Heart right ventricle (tissue), 16 donors: ENCODE data around the gene CCNDBP1. TPM values are rescaled to one million over a fixed set of nuclear protein-coding genes. Genes with fewer than 3 reads are reported as not detected.
"Not testable (repeated sequence)": the region's sequence is repeated elsewhere in the genome, so short reads cannot be mapped to it uniquely, and the experiment has no call there.

Experiments
- ATAC-seq, 8 donors: fragments of 200-7000 bp; cut with Tn5 transposase; one replicate each; pipeline ENCODE4 v1.9.1; 2020; ENCODE audit warnings: mild to moderate bottlenecking in 8 of 8, moderate library complexity in 8 of 8, moderate number of reproducible peaks in 1 of 8
- DNase-seq, 2 donors: peaks; one replicate each; pipeline ENCODE4 v3.0.0-alpha.2; 2020
- H3K27ac ChIP-seq, 10 donors: fragments of 200-600 bp; sonication (generic) in 2 of 10; one replicate each; pipeline versions ENCODE4 v1.5.0 to v1.8.0; 2020 to 2022; ENCODE audit warnings: mild to moderate bottlenecking in 3 of 10
- H3K27me3 ChIP-seq, 7 donors: fragments of 200-600 bp; one replicate each; pipeline ENCODE4 v1.8.0; 2021 to 2022; ENCODE audit warnings: mild to moderate bottlenecking in 2 of 7
- H3K36me3 ChIP-seq, 9 donors: fragments of 200-600 bp; sonication (generic) in 1 of 9; one replicate each; pipeline versions ENCODE4 v1.5.0 to v1.8.0; 2020 to 2022; ENCODE audit warnings: mild to moderate bottlenecking in 2 of 9
- H3K4me1 ChIP-seq, 9 donors: fragments of 200-600 bp; sonication (generic) in 1 of 9; one replicate each; pipeline versions ENCODE4 v1.5.0 to v1.8.0; 2020 to 2022; ENCODE audit warnings: mild to moderate bottlenecking in 4 of 9
- H3K4me3 ChIP-seq, 10 donors: fragments of 200-600 bp; sonication (generic) in 2 of 10; one replicate each; pipeline versions ENCODE4 v1.5.0 to v1.8.0; 2020 to 2022; ENCODE audit warnings: mild to moderate bottlenecking in 7 of 10, moderate library complexity in 2 of 10
- H3K9me3 ChIP-seq, 11 donors: fragments of 200-600 bp in 10 of 11; sonication (generic) in 2 of 11; one replicate each; pipeline versions ENCODE4 v1.5.0 to v1.8.0; 2013 to 2022; ENCODE audit warnings: mild to moderate bottlenecking in 2 of 11, control low read depth in 1 of 11, moderate library complexity in 1 of 11
- CTCF ChIP-seq, 9 donors: fragments of 200-600 bp; sonication (generic) in 2 of 9; IDR thresholded peaks; one replicate each; pipeline versions ENCODE4 v1.5.0 to v1.8.0; 2021 to 2022; ENCODE audit warnings: antibody characterized with exemption in 9 of 9, mild to moderate bottlenecking in 5 of 9, moderate library complexity in 1 of 9
- WGBS, 2 donors: extraction: QIAGEN DNeasy Blood & Tissue Kit; methylation state at CpG; one replicate each; pipeline ENCODE4 v1.1.7; 2013; ENCODE audit warnings: inconsistent platforms in 1 of 2; 5-methylcytosine and 5-hydroxymethylcytosine counted together
- intact Hi-C, 10 donors: fragments of 100-400 bp; cut with DNase I; formaldehyde crosslinking; loops; one replicate each; pipeline versions ENCODE4 v1.11.1 to v1.14.2; 2022
- polyA plus RNA-seq, 2 donors: library from polyadenylated mRNA; stranded (reverse); fragments of 200-250 nt; gene quantifications; one replicate each; pipeline ENCODE4 v1.2.3, GENCODE V29; 2013
- total RNA-seq, 10 donors: library from RNA; stranded (reverse); fragmentation: NEBNext Ultra II Directional in 3 of 10; extraction: Animal tissue kit (Norgen Biotek cat#: 25700) in 3 of 10; gene quantifications; one replicate each; pipeline versions ENCODE4 v1.2.1 to v1.2.4, GENCODE V29; 2021 to 2023
- donor health status: Arrhythmogenic right ventricular cardiomyopathy.
- donor health status: ischemic (EF 13 %, LVEDD 7.1; RV severe dilation, severe dysfunction).
- donor health status: healthy with polysubstance abuse.
- donor health status: DM: no; HTN: yes; CAD: no.
- donor health status: DM: no; HTN: no; CAD: no.
- donor health status: ischemic (EF 25% LVEDD 6.9; RV normal size, moderate dysfunction).
- donor health status: ischemic (EF 25% LVEDD 5.7; RV mildly dilated, moderate dysfunction).
- donor health status: healthy.
- donor health status: DM: yes; HTN: yes; CAD: no.
- donor health status: Ischemic cardiomyopathy.
- donor health status: ischemic (EF 35%, LVEDD 5.7; RV mildly dilated, moderate dysfunction).
- donor health status: nonischemic (EF 11% LVEDD 7.7; RV severe dilation, severe dysfunction).
- donor health status: DM: yes; HTN: yes; CAD: no.
- donor health status: PGD.
- donor health status: ischemic (EF 29% LVEDD 5.4; RV normal size, mild dysfunction).
- donor health status: nonischemic (EF 23%, LVEDD 6.1; RV moderate dilation, normal function).

Gene CCNDBP1
- total and polyA plus RNA-seq, 12 donors, result 27.6 to 65.1 (median 59.0) TPM

DNA sequence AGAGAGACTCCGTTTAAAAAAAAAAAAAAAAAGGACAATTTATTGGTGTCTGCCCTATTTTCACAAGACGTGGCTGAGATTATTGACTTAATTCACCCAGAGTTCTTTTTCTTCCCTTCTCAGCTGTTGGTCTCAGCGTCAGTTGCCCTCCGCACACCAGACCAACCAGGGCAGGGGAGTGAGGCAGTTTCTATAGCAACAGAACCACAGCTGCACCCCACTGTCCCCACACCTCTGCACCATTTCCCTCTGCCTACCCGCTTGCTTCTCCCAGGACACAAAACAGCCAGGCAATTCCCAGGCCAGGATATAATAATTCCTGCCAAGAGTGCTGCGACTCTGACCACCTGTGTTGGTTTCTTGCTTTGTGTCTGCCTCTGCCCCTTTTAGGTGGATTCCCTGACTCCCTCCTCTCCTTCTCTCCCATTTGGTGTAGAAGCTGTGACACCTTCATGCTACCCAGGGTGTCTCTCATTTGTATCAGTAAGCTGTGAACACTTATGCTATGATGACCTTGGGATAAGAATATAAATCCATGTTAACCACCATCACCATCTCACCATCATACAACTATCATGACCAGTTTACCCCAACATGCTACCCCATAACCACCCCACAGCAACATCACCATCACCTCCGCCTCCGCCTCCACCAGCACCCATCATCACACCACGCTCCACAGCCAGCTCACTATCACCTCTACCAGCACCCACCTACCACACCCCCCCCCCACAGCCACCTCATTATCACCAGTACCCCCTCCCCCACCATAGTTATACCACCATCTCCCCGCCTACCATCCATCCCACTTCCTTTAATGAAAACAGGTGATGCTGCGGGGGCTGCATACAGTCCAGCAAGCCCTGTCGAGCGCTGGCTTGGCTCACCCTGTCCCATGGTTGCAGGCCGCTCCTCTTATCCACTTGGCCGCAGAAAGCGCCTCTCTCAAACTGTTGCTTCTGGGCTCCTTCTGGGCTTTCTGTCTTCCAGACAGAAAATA lies 35.0 kb downstream of the CCNDBP1 start:
- H3K4me3 ChIP-seq, result no peak overlapping the region
- ATAC-seq, result peak in 1 of 8 donors; percentile 31
- H3K36me3 ChIP-seq, result no peaks in the 10 kb centered on the region
- TF ChIP-seq CTCF (IDR thresholded peaks at IDR 0.05), result no peak
- H3K27me3 ChIP-seq, result peaks cover 0 to 4% (median 0%) of the 10 kb centered on the region in 7 donors
- intact Hi-C loops, result no loop called here
- DNase-seq, result no peak
- H3K27ac ChIP-seq, result no peak overlapping the region
- no peaks in the 10 kb centered on the region for H3K4me1 ChIP-seq
- 85 to 87% methylated on average over 16 of the region's 16 CpGs for WGBS, 2 donors
- no peaks in the 10 kb centered on the region for H3K9me3 ChIP-seq

DNA sequence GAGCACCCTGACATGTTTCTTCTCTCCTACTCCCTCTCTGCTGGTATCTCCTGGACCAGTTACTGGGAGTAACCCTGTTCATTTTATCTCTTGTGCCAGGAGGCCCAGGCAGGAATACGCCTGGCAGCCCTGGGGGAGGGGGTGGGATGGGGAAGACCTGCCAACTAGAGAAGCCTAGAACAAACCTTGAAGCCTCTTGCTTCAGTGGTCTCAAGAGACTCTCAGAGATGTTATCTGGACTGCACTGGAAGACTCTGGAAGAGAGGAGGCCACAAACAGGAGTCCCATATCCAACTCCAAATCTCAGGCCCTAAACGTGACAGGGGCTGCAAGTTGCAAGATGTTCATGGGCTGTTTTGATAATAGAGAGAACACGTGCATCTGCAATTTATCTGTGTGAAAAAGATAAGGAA lies 35.8 kb downstream of the CCNDBP1 start, which contains the start of gene EPB42:
EPB42 (minus strand) TSS at position 28 of the 413 bp plus-strand sequence. CDS start 193 bp downstream, outside the sequence.
- H3K27ac ChIP-seq, result no peak within 1 kb of the TSS
- WGBS, 2 donors, result 51 to 56% methylated on average over 3 of the region's 3 CpGs
- H3K9me3 ChIP-seq, result no peaks in the 10 kb centered on the region
- no peak for TF ChIP-seq CTCF (IDR thresholded peaks at IDR 0.05)
- H3K4me3 ChIP-seq, result no peak within 1 kb of the TSS
- peaks cover 0 to 4% (median 0%) of the 10 kb centered on the region in 7 donors for H3K27me3 ChIP-seq
- peak in 2 of 8 donors; percentile 27 to 63 for ATAC-seq
- intact Hi-C loops, result no loop called here
- no peaks in the 10 kb centered on the region for H3K4me1 ChIP-seq
- H3K36me3 ChIP-seq, result no peaks in the 10 kb centered on the region
- DNase-seq, result no peak

DNA sequence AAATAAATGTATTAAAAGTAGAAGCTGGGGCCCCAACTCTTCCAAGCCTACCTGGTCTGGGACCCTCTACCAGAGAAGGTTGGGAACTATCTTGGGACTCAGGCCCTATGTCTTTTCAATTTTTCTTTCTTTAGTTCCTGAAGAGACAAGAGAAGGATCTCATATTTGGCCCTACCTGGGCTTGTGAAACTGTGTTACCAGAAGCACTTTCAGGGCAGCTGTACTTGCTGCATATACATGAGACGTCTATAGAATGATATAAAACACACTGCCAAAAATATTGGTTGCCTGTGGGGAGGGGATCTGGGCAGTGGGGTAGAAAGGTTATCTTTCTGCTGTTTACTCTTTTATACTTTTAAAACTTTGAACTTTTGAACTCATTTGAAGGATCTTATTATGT lies 36.2 kb downstream of the CCNDBP1 start:
- WGBS, 2 donors, result 75 to 87% methylated on average over 1 of the region's 1 CpG
- intact Hi-C loops, result no loop called here
- Histone ChIP-seq H3K4me3 (no peak overlapping the region), H3K27me3 (peaks cover 0 to 4% (median 0%) of the 10 kb centered on the region in 7 donors), H3K4me1 (no peaks in the 10 kb centered on the region), H3K9me3 (no peaks in the 10 kb centered on the region), H3K27ac (no peak overlapping the region), H3K36me3 (no peaks in the 10 kb centered on the region)
- ATAC-seq, result no peak
- no peak for DNase-seq
- no peak for TF ChIP-seq CTCF (IDR thresholded peaks at IDR 0.05)

GRCh38 chr15:43225201-43225949 lies 40.2 kb downstream of the CCNDBP1 start:
- DNase-seq, result peak in 1 of 2 donors; percentile 35
- H3K36me3 ChIP-seq, result no peaks in the 10 kb centered on the region
- intact Hi-C loops, result loop anchor here in 8 of 10 donors (1.0 to 5.0 kb wide), 5 partner anchors 52 to 62 kb away; no protein-coding TSS in a partner anchor
- peaks cover 0 to 7% (median 0%) of the 10 kb centered on the region in 9 donors for H3K4me1 ChIP-seq
- TF ChIP-seq CTCF (IDR thresholded peaks at IDR 0.05), result peak; percentile 40 to 80 (median 74)
- 47 to 48% methylated on average over 16 of the region's 16 CpGs for WGBS, 2 donors
- no peak overlapping the region for H3K27ac ChIP-seq
- H3K27me3 ChIP-seq, result peaks cover 0 to 3% (median 0%) of the 10 kb centered on the region in 7 donors
- peak; percentile 63 to 83 (median 78) for ATAC-seq
- H3K9me3 ChIP-seq, result no peaks in the 10 kb centered on the region
- no peak overlapping the region for H3K4me3 ChIP-seq

DNA sequence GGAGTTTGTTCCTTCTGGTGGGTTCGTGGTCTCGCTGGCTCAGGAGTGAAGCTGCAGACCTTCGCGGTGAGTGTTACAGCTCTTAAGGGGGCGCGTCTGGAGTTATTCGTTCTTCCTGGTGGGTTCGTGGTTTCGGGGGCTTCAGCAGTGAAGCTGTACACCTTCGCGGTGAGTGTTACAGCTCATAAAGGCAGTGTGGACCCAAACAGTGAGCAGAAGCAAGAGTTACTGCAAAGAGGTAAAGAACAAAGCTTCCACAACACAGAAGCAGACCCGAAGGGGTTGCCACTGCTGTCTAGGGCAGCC lies 40.7 kb downstream of the CCNDBP1 start:
- DNase-seq, H3K4me1 ChIP-seq, H3K27ac ChIP-seq, H3K9me3 ChIP-seq, H3K36me3 ChIP-seq, H3K4me3 ChIP-seq, H3K27me3 ChIP-seq, ATAC-seq: not testable (repeated sequence)
- WGBS, 2 donors, result 92 to 93% methylated on average over 12 of the region's 12 CpGs
- intact Hi-C loops, result loop anchor here in 9 of 10 donors (1.0 to 5.0 kb wide), 5 partner anchors 51 to 61 kb away; no protein-coding TSS in a partner anchor
